Hindlimb muscle (tissue), 1 donor: ENCODE measurements around the gene MOV10L1. TPM values are rescaled to one million over a fixed set of nuclear protein-coding genes. Genes with fewer than 3 reads are reported as not detected.
"Not testable (repeated sequence)": the region's sequence is repeated elsewhere in the genome, so short reads cannot be mapped to it uniquely, and the experiment has no call there.

ENCODE experiments used
- DNase-seq: peaks from one replicate; pipeline ENCODE4 v3.0.0-alpha.2; 2013
- polyA plus RNA-seq: library from polyadenylated mRNA; unstranded; fragments of 120-200 nt; gene quantifications from one replicate; pipeline ENCODE4 v1.2.1, GENCODE V29; 2013; ENCODE audit not compliant: insufficient read length

Gene MOV10L1
- polyA plus RNA-seq, 1 donor, result 0.58 TPM

DNA sequence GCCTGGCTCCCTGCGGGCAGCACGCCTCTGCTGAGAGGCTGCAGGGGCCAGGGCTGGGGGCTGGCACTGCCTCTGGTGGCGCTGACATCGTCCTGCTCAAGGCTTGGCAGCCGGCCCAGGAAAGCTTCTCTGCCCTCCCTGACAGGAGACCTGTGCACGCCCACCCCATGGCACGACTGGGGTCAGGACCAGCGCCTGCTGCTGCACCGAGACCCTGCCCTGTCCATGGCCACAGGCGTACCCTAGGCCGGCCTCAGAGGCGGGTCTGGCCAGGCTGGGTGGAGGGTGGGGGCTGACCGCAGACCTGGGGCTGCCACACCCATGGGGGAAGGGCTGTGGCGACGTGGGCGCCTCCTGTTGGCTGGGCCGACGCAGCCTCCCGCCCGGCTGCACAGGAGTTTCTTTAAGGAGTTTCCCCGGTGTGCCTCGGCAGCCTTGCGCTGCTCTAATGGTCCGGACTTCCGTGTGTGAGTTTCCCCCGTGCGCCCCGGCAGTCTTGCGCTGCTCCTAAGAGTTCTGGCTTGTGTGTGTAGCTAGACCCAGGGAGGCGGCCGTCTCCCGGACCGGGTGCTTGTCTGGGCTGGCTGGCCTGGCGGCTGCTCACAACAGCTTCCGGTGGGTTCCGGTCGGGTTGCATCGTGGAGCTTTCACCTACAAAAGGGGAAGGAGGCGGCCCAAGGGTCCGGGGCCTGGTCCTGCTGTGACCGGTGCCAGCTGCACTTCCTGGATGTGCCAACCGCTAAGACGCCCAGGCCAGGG is 100.6 kb downstream of the MOV10L1 start:
- DNase-seq, result peak; percentile 51

DNA sequence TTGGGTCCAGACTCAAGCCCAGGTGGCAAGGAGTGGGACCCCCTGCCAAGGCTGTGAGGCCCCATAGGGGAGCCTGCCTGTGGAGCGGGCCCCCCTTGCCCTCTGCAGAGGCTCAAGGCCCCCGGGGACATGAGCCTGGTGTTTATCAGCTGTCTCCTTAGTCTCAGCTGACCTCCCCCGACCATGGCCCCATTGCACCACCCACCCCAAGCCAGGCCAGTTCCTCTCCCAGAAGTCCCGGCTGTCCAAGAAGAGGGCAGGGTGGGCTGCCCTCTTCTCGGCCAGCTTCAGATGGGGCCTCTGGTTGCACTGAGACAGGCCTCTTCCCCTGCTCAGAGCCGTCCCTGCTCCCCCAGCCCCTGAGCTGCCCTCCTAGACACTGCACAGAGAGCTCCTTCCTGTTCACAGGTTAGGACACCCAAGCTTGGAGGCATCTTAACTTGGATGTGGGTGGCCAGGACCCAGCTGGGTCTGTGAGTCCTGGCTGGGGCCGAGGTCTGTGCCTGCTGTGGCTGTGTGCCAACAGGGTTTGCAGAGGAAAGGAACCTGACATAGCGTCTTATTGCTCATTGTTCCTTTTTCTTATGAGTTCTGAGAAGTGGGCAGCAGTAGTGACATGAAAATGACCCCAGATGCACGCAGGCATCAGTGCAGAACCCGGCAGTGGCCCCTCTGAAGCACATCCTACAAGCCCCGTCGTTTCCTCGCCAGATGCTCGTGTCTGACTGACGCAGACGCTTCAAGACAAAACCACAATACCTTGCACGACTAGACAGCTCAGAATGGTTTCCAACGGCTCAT is 101.3 kb downstream of the MOV10L1 start:
- DNase-seq, result no peak

DNA sequence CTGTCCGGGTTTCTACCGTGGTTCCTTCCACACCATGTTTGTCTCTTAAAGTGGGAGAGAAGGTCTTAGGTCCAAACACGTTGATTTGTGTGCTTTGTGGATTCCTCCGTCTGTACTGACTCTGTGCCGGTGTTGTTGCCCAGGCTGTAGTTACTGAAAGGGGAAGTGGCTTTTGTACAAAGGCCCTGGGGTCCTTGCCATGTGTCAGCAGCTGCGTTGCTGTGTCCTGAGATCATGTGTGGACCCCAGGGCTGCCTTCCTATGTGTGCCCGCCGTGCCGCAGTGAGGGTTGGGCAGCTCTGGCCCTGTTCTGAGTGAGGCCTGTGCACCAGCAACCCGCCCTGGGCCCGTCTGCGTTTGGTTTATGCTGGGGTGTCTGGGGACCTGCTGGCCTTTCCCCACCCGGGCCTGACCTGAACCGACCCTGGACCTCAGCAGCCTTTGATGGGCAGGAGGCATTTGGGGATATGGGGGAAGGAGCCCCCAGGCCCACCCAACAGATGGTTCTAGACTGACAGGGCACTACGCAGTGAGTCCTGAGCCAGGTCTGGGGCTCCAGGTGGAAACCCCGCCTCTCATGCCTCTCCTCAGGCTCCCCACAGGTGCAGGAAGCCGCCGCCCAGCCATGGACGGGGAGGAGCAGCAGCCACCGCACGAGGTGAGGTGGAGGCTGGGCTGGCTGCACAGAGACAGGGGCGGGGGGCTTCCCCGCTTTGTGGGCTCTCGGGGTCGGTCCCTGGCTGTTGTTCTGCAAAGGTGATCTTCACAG is 102.8 kb downstream of the MOV10L1 start:
- no peak for DNase-seq

DNA sequence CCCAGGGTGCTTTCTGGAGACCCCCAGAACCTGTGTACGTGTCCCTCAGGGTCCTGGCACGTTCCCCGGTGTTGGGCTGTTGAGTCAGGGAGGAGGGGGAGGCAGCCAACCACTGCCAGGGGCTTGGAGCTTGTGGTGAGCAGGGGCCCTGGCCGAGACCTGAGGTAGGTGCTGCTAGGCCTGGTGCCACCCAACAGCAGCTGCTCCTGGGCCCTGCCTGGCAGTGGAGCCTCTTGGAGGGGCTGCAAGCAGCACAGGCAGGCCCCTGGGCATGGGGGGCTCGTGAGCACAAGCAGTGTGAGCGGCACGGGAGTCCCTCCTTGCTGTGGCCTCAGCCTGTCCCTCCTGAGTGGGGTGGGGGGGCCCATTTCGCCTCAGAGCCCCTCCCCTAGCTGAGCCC is 103.8 kb downstream of the MOV10L1 start:
- DNase-seq, result no peak

DNA sequence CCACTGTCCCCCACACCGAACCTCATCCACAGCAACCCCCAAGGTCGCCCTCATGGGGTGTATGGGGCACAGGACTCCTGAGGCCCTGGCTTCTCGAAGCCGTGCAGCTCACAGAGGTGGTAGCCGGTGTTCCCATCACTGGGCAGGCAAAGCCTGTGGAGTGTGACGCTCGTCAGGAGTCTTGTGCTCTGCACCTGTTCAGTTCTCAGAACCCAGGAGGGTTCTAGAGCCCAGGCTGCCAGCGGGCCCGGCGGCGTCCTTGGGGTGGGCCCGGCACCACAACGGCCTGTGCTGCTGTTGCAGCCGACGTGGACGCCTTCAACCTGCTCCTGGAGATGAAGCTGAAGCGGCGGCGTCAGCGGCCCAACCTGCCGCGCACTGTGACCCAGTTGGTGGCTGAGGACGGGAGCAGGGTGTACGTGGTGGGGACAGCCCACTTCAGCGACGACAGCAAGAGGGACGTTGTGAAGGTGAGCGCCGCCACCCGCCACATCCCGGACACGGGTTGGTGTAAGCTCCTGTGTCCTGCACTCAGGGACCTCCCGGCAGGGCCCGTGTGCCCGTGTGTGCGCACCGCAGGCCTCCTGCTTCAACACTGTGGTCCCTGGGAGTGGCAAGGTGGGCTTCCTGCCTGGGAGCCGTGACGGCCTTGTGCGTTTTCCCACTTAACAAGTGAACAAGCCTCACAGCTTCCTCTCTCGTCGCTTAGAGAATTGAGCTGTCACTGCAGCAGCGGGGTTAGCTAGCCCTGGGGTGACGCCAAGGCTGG is 104.4 kb downstream of the MOV10L1 start:
- no peak for DNase-seq

DNA sequence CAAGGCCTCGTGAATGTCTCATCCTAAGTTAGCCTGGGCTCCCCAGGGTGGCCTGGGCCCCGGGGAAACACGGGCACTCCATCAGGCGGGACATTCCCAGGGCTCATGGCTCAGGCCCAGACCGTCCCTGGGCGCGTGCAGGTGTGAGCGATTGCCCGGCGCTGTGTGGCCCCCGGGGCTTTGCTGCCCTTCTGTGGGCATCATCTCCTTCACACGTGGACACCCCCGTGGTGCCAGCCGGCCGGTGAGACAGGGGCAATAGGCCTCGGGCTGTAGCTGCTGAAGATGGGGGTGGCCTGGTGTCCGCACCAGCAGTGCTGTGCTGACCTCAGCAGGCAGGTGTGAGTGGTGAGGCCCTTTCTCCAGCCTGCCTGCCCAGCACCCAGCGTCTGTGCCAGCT is 106.5 kb downstream of the MOV10L1 start:
- no peak for DNase-seq

DNA sequence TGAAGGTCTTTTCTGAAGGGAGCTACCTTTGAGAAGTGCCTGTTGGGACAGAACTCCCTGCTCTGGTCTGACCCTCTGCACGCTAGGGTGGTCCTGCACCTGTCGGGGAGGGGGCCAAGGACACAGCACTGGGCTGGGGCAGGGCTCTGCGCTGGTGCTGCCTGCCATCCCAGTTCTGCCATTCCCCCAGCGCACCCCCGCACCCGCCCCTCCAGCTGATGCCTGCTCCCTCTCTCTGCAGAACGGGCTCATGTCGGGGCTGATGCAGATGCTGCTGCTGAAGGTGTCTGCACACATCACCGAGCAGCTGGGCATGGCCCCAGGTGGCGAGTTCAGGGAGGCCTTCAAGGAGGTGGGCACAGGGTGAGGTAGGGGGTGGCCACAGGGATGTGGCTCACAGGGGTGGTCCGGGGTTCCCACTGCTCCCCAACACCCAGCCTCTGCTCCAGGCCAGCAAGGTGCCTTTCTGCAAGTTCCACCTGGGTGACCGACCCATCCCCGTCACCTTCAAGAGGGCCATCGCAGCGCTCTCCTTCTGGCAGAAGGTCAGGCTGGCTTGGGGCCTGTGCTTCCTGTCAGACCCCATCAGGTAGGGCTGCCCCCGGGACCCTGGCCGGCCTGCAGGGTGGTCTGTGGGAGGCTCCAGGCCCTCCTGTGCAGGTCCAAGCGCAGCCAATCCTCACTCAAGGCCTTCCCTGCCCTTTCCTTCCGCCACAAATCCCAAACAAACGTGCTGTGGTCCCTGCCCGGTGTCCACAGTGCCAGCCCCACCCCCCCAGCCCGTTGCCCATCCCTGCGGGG is 107.4 kb downstream of the MOV10L1 start:
- DNase-seq, result no peak

DNA sequence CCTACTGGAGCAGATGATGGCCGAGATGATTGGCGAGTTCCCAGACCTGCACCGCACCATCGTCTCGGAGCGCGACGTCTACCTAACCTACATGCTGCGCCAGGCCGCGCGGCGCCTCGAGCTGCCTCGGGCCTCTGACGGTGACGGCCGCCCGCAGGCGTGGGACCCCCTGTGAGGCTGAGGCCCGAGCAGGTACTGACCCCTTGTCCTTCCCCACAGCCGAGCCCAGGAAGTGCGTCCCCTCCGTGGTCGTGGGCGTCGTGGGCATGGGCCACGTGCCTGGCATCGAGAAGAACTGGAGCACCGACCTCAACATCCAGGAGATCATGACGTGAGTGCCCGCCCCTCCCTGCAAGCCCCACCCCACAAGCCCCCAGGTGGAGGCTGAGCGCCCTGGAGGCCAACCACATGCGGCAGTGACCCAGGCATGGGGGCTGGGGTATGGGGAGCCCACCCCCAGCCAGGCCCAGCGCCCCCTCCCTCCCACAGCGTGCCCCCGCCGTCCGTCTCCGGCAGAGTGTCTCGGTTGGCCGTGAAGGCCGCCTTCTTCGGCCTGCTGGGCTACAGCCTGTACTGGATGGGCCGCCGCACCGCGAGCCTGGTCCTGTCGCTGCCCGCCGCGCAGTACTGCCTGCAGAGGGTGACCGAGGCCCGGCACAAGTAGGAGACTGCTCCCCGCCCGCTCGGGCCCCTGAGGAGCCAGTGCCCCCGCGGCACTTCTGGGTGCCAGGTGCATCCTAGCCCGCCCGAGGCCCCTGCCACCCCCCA is 108.2 kb downstream of the MOV10L1 start:
- DNase-seq, result no peak

DNA sequence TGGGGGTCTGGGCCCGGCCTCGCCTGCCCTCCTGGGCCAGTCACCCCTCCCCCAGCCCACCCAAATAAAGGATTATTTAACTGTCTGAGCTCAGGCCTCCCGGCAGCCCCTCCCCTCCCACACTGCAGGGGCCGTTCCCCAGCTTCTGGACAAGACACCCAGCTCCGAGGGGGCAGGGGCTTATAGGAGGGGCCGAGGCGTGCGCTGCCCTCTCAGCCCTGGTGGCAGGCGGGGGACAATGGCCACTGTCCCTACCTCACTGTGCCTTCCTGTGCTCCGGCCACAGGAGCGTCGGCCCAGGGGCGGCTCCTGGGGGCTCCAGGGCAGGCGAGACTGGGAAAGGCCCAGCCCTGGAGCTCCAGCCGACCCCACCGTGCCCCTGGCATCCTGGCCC is 108.8 kb downstream of the MOV10L1 start:
- no peak for DNase-seq

DNA sequence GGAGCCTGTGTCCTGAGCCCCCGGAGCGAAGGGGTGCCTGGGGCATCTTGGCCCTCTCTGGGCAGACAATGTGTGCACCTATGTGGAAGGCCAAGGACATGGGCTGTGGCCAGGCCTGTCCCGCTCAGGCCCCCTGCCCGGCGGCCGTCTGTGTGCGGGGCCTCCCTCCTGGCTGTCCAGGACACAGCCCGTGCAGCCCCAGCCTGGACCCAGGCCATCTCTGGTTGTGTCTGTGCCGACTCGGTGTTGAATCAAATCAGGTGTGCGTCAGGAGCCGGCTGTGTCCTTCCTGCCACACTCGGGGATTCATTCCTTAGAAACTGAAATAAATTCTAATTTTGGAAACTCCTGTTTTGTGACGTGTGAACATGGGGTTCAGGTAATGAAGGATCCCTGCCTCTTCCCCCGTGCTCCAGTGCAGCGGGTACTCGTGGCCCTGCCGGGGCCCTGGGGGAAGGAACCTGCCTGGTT is 109.5 kb downstream of the MOV10L1 start:
- DNase-seq, result no peak

DNA sequence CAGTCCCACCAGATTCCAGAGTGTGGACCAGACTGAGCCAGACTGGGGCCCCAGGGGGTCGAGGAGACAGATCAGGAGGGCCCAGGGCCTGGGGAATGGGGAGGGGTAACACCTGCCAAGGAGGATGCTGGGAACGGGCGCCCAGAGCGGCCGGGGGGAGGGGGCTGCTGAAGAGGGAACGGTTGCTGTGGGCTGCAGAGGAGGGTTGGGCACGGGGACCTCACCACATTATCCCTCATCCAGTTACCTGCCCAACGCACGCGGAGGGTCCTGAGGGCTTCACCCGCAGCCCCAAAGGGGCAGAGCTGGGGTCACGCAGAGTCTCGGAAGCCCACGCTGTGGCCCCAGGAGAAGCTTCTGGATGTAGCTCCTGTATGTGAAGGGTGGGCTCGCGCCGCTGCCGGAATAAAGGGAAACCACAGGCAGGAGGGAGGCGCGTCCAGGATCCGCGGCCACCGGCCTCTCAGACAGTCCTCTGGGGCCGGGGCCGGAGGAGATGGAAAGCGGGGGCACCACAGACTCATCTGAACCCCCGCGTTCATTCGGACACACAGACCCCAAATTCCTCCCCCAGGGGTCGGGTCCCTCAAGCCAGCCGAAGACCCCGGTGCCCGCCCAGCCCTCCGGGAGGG is 110.1 kb downstream of the MOV10L1 start:
- no peak for DNase-seq

DNA sequence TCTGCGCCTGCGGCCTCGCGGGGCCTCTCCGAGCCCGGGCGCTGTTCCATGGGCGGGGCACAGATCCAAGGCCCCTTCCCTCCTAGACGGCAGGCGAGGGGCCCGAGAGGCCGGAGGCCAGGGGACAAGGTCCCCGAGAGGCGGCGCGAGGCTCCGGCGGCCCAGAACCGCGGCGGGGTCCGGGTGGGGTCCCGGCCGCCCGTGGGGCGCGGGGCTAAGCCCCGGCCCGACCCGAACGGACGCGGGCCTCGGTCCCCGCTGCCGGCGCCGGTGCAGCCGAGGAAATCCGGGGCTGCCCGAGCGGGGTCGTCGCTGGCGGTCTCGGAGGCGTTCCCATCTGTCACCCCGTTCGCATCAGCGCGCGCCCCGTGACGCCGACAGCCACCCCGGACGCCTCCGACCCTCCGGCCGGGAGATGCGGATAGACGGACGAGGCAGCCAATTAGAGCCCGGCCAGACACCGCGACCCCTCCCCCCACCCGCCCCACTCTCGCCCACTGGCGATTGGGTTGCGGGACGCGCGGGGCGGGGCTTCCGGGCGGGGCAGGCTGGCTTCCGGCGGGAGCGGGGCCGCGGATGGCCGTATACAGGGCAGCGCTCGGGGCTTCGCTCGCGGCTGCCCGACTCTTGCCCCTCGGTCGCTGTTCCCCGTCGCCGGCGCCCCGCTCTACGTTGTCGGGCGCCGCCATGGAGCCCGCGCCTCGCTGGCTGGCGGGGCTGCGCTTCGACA is 110.8 kb downstream of the MOV10L1 start, which contains the start of gene SELENOO:
TSS of gene SELENOO (plus strand) at position 551 of the 730 bp plus-strand sequence. CDS start at position 577, 26 bp downstream.
- peak; percentile 90 for DNase-seq

DNA sequence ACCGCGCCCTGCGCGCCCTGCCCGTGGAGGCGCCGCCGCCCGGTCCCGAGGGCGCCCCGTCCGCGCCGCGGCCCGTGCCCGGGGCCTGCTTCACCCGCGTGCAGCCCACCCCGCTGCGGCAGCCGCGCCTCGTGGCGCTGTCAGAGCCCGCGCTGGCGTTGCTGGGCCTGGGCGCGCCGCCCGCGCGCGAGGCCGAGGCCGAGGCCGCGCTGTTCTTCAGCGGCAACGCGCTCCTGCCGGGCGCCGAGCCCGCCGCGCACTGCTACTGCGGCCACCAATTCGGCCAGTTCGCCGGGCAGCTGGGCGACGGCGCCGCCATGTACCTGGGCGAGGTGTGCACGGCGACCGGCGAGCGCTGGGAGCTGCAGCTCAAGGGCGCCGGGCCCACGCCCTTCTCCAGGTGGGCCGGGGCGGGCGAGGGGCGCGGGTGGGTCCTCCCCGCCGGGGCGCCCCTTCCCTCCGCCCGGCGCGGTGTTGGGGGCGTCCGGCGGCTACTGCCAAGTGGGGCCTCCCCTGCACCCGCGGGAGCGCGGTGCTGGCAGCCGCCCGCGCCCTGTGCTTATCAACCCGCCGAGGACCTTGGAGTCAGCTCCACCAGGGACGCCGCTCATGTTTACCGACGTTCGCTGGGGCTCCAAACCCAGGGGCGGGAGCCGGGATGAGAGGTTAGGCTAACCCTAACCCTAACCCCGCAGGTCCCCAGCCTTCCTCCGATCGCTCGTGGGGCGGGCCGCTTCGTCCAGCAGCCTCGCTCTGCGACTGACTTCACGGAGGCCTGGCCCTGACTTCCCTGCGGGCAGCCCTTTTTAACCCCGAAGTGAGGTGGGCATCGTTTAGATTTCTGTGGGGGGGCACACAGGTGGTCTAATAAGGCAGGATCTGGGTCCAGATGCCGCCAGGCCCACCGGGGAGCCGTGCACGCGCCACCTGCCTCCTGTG is 111.7 kb downstream of the MOV10L1 start:
- DNase-seq, result no peak

DNA sequence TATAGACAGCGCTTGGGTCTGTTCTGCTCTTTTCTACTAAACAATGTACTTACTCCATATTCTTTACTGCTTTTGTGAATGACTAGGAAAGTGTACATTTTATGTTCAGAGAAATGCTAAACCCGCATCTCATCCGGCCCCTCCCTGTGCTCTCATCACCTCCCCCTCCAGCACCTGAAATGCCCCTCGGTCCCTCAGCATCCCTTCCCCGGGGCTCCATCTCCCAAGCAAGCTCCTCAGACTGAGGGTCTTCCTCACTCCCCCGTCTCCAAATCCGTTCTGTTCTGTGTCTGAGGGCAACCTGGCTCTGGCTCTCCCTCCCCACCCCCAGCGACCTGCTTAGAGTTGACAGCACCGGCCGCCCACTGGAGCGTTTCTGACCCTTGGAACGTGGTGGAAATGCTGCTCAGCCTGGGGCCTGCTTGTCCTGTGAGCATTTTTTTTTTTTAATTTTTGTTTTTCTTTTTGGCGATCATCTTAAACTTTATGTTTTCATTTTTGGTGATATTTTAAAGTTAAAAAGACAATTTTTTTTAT is 112.4 kb downstream of the MOV10L1 start:
- DNase-seq, result no peak

DNA sequence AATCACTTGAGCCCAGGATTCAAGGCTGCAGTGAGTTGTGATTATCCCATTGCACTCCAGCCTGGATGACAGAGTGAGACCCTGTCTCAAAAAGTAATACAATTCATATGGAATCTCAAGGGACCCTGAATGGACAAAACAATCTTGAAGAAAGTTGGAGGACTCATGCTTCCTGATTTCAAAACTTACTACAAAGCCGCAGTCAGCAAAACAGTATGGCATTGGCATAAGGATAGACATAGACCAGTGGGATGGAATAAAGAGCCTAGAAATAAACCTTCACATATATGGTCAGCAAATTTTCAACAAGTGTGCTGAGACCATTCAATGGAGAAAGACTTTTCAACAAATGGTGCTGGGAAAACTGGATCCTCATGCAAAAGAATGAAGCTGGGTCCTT is 113.5 kb downstream of the MOV10L1 start:
- no peak for DNase-seq

DNA sequence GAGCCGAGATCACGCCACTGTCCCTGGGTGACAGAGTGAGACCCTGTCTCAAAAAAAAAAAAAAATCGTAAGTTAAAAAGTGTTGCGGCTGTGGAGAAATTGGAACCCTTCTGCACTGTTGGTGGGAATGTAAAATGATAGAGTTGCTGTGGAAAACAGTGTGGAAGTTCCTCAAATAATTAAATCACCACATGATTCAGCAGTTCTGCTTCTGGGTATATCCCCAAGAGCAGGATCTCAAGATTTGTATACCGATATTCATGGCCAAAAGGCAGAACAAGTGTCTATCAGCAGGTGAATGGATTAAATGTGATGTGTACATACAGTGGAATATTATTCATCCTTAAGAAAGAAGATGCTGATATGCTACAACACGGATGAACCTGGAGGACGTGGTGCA is 114.8 kb downstream of the MOV10L1 start:
- no peak for DNase-seq

DNA sequence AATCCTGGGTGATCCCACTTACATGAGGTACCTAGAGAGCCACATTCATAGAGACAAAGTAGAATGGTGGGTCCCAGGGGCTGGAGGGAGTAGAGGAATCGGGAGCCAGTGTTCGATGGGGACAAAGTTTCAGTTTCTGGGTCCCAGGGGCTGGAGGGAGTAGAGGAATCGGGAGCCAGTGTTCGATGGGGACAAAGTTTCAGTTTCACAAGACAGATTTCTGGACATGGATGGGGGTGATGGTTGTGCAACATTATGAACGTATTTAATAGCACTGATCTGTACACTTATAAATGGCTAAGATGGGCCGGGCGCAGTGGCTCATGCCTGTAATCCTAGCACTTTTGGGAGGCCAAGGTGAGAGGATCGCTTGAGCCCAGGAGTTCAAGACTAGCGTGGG is 115.2 kb downstream of the MOV10L1 start:
- DNase-seq, result not testable (repeated sequence)
